MM.1S (cell line): ENCODE measurements around the gene DOCK10.

Source experiments
- DNase-seq: peaks from one replicate; pipeline ENCODE4 v3.0.0-alpha.2; 2015
- H2AFZ ChIP-seq: fragments of 300-600 bp; sonication (generic); 2 replicates; pipeline ENCODE4 v1.6.0; 2016; ENCODE audit warnings: antibody characterized with exemption, low read length
- H3F3A ChIP-seq: fragments of 300-600 bp; sonication (generic); 2 replicates; pipeline ENCODE4 v1.6.1; 2016; ENCODE audit warnings: mild to moderate bottlenecking, antibody characterized with exemption, low read length, moderate library complexity, mixed read lengths; ENCODE audit not compliant: insufficient read depth
- H3K27ac ChIP-seq: fragments of 300-600 bp; sonication (generic); 2 replicates; pipeline ENCODE4 v1.5.1; 2016; ENCODE audit warnings: mild to moderate bottlenecking, low read length
- H3K27me3 ChIP-seq: fragments of 300-600 bp; sonication (generic); replicated peaks from 2 replicates; pipeline ENCODE4 v1.6.0; 2016; ENCODE audit warnings: low read length; ENCODE audit not compliant: insufficient read depth
- H3K36me3 ChIP-seq: fragments of 300-600 bp; sonication (generic); replicated peaks from 2 replicates; pipeline ENCODE4 v1.6.1; 2016; ENCODE audit warnings: mild to moderate bottlenecking, low read length, mixed read lengths; ENCODE audit not compliant: insufficient read depth
- H3K4me1 ChIP-seq: fragments of 300-600 bp; sonication (generic); 2 replicates; pipeline ENCODE4 v1.6.1; 2016; ENCODE audit warnings: low read length, mixed read lengths
- H3K4me2 ChIP-seq: fragments of 300-600 bp; sonication (generic); 2 replicates; pipeline ENCODE4 v1.6.0; 2016; ENCODE audit warnings: low read depth, low read length
- H3K4me3 ChIP-seq: fragments of 300-600 bp; sonication (generic); 2 replicates; pipeline ENCODE4 v1.5.1; 2016; ENCODE audit warnings: low read length, mixed read lengths
- H3K79me2 ChIP-seq: fragments of 300-600 bp; sonication (generic); 2 replicates; pipeline ENCODE4 v1.6.1; 2016; ENCODE audit warnings: mixed run types, low read length, mixed read lengths
- H3K9ac ChIP-seq: fragments of 300-600 bp; sonication (generic); 2 replicates; pipeline ENCODE4 v1.6.1; 2016; ENCODE audit warnings: low read length, mixed read lengths
- H3K9me2 ChIP-seq: fragments of 300-600 bp; sonication (generic); replicated peaks from 2 replicates; pipeline ENCODE4 v1.6.1; 2016; ENCODE audit warnings: mild to moderate bottlenecking, low read length, mixed read lengths; ENCODE audit not compliant: insufficient read depth
- H3K9me3 ChIP-seq: fragments of 300-600 bp; sonication (generic); replicated peaks from 2 replicates; pipeline ENCODE4 v1.6.1; 2016; ENCODE audit warnings: mild to moderate bottlenecking, low read length, mixed read lengths; ENCODE audit not compliant: insufficient read depth
- H4K20me1 ChIP-seq: fragments of 300-600 bp; sonication (generic); 2 replicates; pipeline ENCODE4 v1.6.1; 2016; ENCODE audit warnings: mild to moderate bottlenecking, low read length, moderate library complexity, mixed read lengths; ENCODE audit not compliant: insufficient read depth
- CTCF ChIP-seq: fragments of 300-600 bp; sonication (generic); IDR thresholded peaks from 2 replicates; pipeline ENCODE4 v1.5.1; 2016; ENCODE audit warnings: antibody characterized with exemption, low read length, mixed read lengths
- EZH2 ChIP-seq: fragments of 300-600 bp; sonication (generic); optimal IDR thresholded peaks from 2 replicates; pipeline ENCODE3; 2017; ENCODE audit warnings: low read depth, mild to moderate bottlenecking, antibody characterized with exemption, low read length, mixed read lengths
- EZH2phosphoT487 ChIP-seq: fragments of 300-600 bp; sonication (generic); IDR thresholded peaks from 2 replicates; pipeline ENCODE4 v1.6.1; 2018; ENCODE audit warnings: antibody characterized with exemption, low read length

The DOCK10 gene

GRCh38 chr2:224871813-224872212 lies 170.5 kb downstream of the DOCK10 start:
- no peak overlapping the region for H2AFZ ChIP-seq
- no peak overlapping the region for H3K4me3 ChIP-seq
- no peak for TF ChIP-seq EZH2
- no peak for TF ChIP-seq CTCF
- no peak for TF ChIP-seq EZH2phosphoT487
- H3K4me2 ChIP-seq, result no peak overlapping the region
- no peaks in the 10 kb centered on the region for H3K27me3 ChIP-seq
- H3F3A ChIP-seq, result no peaks in the 10 kb centered on the region
- H3K79me2 ChIP-seq, result no peaks in the 10 kb centered on the region
- no peaks in the 10 kb centered on the region for H3K9me3 ChIP-seq
- no peaks in the 10 kb centered on the region for H4K20me1 ChIP-seq
- no peak for DNase-seq
- H3K9ac ChIP-seq, result no peak overlapping the region
- no peaks in the 10 kb centered on the region for H3K9me2 ChIP-seq
- no peaks in the 10 kb centered on the region for H3K36me3 ChIP-seq
- no peak overlapping the region for H3K27ac ChIP-seq
- H3K4me1 ChIP-seq, result no peaks in the 10 kb centered on the region

GRCh38 chr2:224870341-224870740 lies 171.9 kb downstream of the DOCK10 start:
- TF ChIP-seq CTCF (no peak), EZH2phosphoT487 (no peak), EZH2 (no peak)
- Histone ChIP-seq H3K9me3 (no peaks in the 10 kb centered on the region), H3K4me1 (no peaks in the 10 kb centered on the region), H3F3A (no peaks in the 10 kb centered on the region), H3K27me3 (no peaks in the 10 kb centered on the region), H3K36me3 (no peaks in the 10 kb centered on the region), H3K9me2 (no peaks in the 10 kb centered on the region), H4K20me1 (no peaks in the 10 kb centered on the region), H3K4me2 (no peak overlapping the region), H3K27ac (no peak overlapping the region), H3K9ac (no peak overlapping the region), H3K79me2 (no peaks in the 10 kb centered on the region), H3K4me3 (no peak overlapping the region), H2AFZ (no peak overlapping the region)
- no peak for DNase-seq

- H3K36me3 ChIP-seq, result no peaks in the 10 kb centered on the region
Observed at GRCh38 chr2:224869601-224870233, 172.6 kb downstream of the DOCK10 start.

More at GRCh38 chr2:224869601-224870233, 172.6 kb downstream of the DOCK10 start:
- Histone ChIP-seq H3K9me2 (no peaks in the 10 kb centered on the region), H3K4me2 (no peak overlapping the region), H3K4me3 (no peak overlapping the region), H2AFZ (no peak overlapping the region), H4K20me1 (no peaks in the 10 kb centered on the region), H3K4me1 (no peaks in the 10 kb centered on the region), H3K79me2 (no peaks in the 10 kb centered on the region), H3K9ac (no peak overlapping the region), H3K9me3 (no peaks in the 10 kb centered on the region), H3K27ac (no peak overlapping the region), H3F3A (no peaks in the 10 kb centered on the region), H3K27me3 (no peaks in the 10 kb centered on the region)
- TF ChIP-seq EZH2, result no peak
- TF ChIP-seq CTCF, result no peak
- no peak for TF ChIP-seq EZH2phosphoT487
- no peak for DNase-seq
